ENCODE results near the gene MARCHF3.
"Not testable (repeated sequence)": the region's sequence is repeated elsewhere in the genome, so short reads cannot be mapped to it uniquely, and the experiment has no call there.

The MARCHF3 gene

DNA sequence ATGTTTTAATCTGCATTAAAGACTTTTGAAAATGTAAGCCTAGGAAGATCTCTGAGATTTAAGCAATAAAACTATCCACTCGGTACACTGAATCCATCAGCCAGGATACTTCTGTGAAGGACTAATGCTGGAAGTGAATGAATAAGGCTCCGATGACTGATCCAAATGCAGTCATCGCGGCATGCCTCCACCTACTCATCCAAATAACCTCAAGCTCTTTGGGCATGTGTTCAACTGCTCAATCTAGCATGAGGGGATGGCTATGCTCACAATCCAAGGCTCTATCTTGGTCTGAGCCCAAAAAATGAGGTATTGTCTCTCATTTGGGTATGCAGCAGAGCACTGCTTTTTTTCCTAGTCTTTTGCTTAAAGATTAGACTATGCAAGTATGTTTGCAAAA lies 19.2 kb downstream of the MARCHF3 start:
- no peak for DNase-seq

DNA sequence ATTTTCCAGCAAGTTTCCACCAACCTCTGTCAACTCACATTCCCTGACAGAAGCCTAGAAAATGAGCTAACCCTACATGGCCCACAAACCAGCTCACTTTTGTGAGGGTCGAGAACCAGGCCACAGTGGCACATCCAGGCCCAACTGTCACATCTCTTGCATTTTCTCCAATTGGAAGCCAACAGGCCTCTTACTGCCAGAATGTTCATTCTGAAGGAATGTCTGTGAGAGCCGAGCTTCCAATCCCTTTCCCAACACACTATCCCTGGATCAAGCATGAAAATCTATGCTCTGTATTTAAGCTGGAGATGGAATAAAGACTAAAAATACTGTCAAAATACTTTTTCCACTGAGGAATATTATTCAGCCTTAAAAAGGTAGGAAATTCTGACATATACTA lies 20.0 kb downstream of the MARCHF3 start:
- DNase-seq: no peak

- no peak for DNase-seq
Observed at GRCh38 chr5:127009784-127010183, 20.6 kb downstream of the MARCHF3 start.

DNA sequence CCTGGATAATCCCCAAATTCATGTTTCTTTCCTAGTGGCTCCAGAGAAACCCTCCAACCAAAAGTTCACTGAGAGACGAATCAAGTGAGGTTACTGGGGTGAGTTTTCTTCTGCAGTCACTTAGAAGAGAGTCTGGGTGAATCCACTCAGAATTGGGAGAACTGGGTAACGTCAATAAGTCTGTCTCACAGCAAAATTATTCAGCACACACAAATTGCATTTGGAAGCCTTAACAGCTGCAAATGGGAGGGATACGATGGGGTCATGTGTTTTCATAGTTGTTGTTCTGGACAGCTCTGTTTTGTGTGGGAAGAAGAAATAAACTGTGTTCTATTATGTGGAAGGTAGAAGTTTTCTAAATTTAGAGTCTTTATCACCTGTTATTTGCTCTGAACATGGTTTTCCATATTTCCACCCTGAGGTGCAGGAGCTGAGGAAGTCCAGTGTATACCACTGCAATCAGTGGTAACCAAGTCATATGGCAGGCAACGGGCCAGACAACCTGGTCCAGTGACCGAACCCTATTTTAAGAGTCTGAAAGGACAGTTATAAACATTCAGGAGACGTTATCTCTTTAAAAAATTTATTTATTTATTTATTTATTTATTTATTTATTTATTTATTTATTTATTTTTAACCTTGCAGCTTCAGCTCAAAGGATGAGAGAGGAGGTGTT lies 21.9 kb downstream of the MARCHF3 start:
- no peak for DNase-seq

GRCh38 chr5:127007522-127007921 lies 22.8 kb downstream of the MARCHF3 start:
- DNase-seq: no peak

DNA sequence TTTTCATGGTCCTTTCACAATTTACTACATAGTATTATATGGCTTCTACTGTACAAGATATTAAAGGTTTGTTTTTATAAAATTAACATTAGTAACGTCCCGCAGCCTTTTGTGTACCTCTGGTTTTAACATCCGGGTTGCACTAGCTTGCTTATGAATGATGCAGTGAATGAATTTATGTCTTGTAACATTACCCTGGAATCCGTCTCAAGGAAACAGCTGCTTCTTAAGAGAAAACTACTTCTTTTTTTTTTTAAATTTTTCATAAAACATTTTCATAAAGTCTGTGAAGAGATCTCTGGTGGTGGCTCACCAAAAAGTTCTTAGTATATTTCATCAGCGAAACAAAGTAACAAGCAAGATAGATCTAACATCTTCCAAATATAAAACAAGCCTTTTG lies 23.6 kb downstream of the MARCHF3 start:
- DNase-seq: no peak

DNA sequence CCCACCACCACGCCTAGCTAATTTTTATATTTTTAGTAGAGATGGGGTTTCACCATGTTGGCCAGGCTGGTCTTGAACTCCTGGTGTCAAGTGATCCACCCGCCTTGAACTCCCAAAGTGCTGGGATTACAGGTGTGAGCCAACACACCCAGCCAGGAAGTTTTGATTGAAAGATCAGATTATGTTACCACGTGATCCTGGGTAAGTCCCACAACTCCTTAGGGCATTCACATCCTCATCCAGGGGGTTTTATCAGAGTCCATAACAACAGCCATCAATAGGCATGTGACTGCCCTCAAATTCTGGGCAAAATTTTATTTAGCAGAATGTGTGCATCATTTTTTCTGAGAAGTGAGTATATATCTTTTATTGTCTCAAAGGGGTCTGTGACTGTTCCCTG lies 25.1 kb downstream of the MARCHF3 start:
- DNase-seq: not testable (repeated sequence)

DNA sequence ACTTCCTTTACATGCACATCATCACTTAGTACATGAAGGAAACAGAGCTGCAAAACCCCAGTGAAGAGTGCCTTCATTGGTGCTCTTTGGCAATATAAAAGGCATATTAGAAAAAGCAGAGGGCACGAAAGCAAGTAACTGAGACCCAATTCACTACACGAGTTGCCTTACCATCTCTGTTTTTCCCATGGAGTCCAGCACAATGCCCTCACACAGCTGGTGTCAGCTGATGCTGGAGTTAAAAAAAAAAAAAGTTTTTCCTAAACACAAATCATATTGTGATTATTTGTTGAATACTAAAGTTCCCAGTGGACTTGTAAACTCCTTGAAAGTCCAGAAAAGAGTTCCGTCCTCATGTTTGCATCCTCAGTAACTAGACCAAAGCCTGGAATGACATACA lies 25.6 kb downstream of the MARCHF3 start:
- DNase-seq: no peak

DNA sequence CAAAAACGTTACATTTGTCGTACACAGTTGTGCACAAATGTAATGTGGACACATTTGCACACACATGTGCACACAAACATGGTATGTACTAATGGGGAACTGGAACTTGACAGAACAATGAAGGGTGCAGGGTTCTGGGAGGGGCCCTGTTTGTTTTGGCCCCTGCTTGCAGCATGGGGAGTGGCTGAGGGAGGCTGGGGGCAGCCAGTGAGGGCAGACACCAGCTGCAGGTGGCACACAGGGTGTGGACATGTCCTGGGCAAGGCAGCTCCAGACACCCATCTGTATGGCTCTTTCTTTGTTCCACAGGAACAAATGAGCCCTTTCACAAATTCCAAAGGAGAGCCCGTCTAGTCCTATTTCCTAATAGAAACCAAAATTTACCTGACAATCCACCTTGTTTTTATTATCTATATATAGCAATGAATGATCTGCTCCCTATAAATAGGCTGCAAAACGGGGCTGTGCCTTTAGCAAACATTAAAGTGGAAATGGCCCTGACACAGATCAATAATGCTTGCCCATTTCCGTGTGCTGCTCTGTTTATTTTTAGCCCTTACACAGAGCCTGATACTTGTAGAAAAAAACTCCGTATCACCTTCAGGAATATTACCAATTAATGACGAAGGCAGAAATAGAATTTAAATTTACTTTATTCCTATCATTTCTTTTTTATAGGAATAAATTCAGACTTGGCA lies 26.4 kb downstream of the MARCHF3 start:
- DNase-seq: no peak

DNA sequence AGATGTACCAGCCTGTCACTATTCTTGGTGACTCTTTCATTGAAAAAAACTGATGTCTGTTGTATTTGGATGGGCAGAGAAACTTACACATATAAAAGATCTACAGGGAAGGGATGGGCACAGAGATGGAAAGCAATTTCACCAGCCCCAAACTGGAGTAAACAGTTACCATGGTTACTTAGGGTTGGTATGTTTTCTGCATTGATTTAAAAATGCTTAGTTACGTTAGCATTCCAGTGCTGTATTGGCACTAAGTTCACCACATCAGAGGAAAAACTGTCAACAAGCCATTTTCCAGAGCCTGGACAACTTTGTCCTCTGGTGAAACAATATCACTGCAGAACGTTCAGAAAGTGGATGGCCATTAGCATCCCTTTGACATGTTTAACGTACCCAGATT lies 28.0 kb downstream of the MARCHF3 start:
- no peak for DNase-seq

- DNase-seq: no peak
Observed at GRCh38 chr5:127001621-127002296, 28.6 kb downstream of the MARCHF3 start.

- no peak for DNase-seq
Observed at GRCh38 chr5:126998895-126999570, 31.3 kb downstream of the MARCHF3 start.

GRCh38 chr5:126998201-126998631 lies 32.1 kb downstream of the MARCHF3 start:
- peak; percentile 35 for DNase-seq

DNA sequence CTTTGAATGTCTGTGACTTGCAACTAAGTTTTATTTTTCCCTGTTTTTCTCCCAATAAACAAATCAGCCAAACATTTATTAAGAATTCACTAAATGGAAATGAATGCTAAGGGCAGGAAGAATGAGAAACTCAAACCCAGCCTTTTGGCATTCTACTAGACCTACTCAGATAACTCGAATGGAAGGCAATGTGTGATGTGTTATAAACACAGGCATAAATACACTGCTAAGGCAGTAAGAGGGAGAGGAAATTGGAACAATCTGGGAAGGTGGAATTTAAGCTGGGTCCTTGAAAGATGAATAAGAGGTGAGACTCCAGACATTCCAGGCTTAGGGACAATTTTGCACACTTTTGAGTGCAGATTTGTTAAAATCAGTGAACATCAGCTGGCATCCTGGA lies 34.7 kb downstream of the MARCHF3 start:
- DNase-seq: no peak

GRCh38 chr5:126995039-126995438 lies 35.3 kb downstream of the MARCHF3 start:
- no peak for DNase-seq

- DNase-seq: no peak
Observed at GRCh38 chr5:126994485-126994884, 35.9 kb downstream of the MARCHF3 start.

- no peak for DNase-seq
Observed at GRCh38 chr5:126988021-126988569, 42.3 kb downstream of the MARCHF3 start.

DNA sequence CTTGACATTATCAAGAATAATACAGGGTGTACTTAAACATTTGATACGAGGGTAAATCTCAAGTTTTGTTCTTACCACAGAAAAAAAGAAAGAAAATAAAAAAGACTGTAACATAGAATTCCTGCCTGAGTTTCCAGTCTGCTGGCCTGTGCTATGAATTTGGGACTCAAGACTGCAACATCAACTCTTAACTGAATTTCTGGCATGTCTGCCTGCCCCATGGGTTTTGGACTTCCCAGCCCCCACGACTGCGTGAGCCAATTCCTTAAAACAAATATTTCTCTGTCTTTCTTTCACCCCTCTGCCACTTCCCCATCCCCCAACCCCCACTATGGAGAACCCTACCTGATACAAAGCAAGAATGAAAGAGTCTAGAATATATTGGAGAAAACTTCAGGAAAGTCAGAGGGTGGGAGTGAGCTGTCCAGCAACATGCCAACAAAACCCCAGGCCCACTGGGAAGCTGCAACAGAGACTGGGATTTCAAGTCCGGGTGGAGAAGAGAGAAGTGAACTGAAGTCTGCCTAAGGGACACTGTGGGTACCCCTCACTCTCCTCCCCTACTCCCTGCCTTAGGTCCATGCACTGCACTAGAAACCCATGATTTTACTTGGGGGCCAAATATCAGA lies 43.0 kb downstream of the MARCHF3 start:
- DNase-seq: no peak

- no peak for DNase-seq
Observed at GRCh38 chr5:126984632-126985031, 45.7 kb downstream of the MARCHF3 start.

DNA sequence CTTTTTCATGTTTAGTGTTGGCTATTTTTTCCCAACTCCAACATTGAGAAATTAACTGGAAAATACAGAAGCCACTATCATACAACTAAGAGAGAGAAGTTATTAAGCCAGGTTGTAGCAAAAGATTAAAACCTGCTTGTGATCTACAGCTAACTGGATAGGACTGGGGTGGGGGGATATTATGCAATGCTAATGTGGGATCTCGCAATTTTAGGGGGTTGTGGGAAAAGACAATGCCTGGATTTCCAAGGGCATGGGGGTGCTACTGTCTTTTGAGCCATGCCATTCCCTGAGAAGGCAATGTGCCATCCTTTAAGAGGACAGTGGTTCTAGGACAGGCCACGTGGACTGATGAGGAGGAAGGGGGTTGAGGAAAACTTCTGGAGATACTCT lies 46.5 kb downstream of the MARCHF3 start:
- no peak for DNase-seq

DNA sequence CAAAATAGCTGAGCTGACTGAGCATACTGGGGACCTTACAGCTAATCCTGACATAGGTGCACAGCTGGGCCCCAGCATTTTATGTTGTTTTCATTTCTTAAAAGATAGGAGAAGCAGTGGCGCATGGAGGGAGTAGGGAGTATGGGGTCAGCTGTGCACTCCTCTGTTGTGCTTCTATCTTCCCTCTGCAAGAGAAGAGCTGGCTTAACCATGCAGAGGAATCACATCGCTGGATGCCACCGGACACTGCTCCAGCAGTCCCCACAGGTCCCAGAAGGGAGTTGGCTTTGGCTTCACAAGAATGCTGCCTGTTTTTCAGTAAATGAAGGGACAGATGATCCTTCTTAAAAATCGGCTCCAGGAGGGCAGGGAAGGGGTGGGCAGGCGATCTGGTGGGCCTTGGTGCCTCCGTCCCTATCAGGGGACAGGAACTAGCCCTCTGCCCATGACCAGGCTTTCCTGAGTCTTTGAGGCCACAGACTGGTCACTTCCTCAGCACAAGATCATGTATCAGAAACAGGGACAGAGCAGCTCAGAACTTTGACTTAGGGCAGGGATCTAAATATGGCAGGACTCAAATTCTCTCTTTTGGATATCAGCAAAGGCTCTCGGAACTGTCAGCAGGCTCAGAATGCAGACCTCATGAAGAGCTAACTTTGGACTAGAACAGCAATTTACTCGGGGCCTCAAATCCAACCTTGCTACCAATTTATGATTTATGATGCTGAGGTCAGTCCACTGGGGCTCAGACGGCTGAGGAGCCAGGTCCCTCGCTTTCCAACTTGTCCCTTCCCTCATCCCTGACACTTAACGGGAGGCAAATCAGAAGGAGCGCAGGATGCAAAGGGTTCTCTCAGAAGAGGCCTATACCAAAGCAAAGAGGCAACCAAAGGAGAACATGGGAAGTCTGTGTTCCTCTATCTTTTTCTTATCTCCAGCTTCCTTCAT lies 47.2 kb downstream of the MARCHF3 start:
- no peak for DNase-seq

GRCh38 chr5:126982202-126982601 lies 48.2 kb downstream of the MARCHF3 start:
- no peak for DNase-seq

Data from NCI-H2171 treated with DMSO at 0.1 percent for 48 hours (cell line).